GM21447 (cell line): Measurements from ENCODE around the gene BAHD1.

ENCODE experiments used
- ATAC-seq: cut with Tn5 transposase; IDR thresholded peaks from one replicate; pipeline ENCODE4 v1.9.1; 2021; ENCODE audit not compliant: unreplicated experiment

The BAHD1 gene

DNA sequence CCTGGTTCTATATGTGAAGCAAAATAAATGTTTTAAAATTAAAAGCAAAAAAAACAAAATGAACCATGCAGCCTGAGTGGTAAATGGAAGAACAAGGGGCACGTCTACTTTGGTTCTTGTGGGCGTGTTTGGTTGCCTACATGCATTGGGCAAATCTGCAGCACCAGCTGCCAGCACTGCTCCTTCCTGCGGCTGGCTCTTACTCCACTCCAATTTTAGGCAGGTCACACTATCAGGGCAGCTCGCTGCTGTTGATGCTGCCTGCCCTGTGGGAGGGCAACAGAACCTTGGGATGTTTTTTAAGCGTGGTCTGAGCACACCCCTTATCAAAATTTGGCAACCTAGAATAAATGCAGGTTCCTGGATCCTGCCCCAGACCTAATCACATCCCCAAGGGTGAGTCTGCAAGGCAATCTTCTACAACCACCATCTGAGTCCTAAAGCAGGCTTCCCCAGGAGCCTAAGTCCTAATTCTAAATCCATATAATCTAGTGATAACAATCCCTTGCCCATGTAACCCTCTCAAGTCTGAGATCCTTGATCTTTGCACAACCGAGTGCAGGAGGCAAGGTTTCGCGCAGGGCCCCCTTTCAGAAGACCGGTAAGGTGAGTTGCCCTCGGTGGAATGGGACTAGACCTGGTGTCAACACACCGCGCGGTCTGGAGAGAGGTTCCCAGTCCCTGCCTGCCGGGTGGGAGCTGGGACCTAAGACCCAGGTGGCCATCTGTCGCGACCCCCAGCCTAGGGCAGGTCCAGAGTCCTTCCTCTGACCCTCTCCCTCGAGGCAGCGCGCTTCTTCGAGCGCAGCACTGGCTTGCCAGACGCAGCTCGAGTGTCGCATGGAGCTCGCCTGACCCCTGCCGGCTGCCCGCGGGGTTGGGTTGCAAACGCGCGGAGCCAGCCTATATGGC is 19.3 kb upstream of the BAHD1 start:
- no peak for ATAC-seq

DNA sequence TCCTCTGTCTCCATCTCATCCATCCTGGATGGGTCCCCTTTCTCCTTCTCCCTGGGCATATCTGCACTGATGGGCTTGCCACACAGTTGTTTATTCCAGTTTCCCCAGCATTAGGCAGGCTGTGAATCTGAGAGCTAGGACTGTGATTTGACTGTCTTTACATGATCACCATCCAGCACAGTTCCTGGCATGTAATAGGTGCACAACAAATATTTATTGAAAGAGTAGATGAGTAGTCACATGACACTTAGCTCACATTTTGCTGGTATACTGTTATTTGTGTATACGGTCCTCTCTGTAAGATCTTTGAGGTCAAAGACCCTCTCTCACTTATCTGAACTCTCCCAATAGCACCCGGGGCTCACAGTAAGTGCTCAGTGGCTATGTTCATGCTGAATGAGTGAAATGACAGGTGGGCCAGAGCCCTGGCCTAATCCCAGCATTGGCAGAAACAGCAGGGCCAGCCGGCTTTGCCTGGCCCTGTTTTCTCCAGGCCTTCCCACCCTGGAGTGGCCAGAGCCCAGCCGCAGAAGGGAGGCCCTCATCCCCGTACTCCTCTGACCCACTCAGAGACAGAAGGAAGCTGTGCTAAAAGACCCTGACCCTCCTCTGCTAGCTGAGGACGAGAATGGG is 16.2 kb upstream of the BAHD1 start:
- ATAC-seq = no peak

DNA sequence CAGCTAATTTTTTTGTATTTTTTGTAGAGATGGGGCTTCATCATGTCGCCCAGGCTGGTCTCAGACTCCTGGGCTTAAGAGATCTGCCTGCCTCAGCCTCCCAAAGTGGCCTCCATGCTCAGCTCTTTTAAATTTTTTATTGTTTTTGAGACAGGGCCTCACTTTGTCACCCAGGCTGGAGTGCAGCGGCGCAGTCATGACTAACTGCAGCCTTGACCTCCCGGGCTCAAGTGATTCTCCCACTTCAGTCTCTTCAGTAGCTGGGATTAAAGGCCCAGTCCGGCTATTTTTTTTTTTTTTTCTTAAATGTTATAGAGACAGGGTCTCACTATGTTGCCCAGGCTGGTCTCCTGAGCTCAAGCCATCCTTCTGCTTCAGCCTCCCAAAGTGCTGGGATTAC is 15.1 kb upstream of the BAHD1 start:
- ATAC-seq = no peak

DNA sequence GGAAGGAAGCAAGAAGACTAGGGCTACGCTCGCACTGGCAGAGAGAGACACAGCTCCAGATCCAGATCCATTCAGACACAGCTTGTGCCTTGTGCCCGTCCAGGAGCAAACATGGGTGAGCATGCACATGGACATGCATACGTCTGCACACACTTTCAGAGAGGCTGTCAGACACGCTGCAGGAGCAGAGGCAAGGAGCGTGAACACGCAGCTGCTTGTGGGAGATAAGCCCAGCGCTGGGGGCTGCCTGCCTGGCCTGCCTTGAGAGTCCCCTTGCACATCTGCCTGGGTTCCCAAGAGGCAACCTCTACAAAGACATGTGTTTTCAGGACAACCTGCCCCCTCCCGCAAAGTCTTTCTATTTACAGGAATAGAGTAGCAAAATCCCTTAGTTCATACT is 13.6 kb upstream of the BAHD1 start:
- ATAC-seq = no peak

DNA sequence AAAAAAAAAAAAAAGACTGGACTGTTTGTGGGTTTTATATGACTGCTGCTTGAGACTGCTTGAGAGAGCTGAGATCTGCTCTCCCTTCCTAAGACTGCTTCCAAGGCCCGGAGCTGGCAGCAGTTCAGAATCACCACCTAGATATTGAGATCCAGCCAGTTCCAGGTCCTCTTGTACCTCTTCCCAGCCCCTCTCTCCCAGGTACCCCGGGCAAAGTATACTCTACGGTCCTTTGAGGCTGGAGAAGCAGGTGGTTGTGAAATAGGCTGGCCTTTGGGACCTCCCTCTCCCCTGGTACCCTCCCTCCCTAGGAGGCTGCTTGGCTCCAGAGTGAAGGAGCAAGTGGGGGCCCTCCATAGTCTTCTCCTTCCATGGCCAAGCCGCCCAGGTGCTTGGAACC is 12.6 kb upstream of the BAHD1 start:
- no peak for ATAC-seq

DNA sequence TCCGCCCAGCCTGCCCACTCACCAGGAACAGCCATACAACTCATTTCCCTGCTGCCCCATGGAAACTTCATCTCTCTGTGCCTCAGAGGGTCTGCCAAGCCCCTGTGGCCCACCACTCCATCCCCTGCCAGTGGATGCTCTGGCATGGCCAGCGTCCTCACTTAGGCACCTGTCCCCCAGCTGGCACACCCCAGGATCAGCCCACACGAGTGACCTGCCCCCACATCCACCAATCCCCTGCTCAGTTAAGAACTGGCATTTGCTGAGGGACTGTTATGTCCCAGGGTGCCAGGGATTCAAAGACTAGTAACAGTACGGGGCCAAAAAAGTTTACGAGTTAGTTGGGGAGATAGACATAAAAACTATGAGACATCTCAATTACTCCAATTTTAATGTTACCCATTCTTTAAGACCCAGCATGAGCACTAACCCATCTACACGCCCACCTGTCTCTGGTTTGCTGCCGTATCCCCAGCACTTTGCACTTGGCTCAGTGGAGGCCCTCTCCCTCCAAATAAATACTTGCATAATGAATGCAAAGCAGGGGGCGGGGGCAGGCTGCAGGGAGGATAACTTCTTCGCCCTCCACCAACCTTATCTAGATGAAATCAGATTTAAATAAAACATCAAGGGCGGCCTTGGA is 11.6 kb upstream of the BAHD1 start:
- ATAC-seq = no peak

DNA sequence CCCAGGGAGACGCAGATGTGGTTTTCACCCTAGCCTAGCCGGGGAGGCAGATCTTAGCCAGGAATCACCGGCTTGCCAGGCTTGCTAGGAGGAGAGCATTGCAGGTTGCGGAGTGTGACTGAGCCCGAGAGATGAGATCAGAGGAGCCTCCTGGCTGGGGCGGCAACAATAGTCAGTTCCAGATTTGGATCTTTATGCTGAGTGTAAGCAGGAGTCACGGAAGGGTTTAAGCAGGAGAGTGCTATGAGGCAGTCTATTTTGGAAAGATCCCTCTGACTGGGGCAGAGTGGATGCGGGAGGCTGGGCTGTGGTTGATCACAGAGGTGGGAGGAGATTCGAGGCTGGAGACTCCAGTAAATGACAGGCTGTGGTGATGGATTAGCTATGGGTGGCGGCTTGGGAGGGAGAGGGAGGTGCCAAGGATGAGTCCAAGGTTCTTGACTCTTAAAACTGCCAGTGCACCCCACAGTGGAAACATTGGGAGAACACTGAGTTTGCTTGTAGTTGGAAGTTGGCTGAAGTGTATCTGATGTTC is 10.4 kb upstream of the BAHD1 start:
- no peak for ATAC-seq

DNA sequence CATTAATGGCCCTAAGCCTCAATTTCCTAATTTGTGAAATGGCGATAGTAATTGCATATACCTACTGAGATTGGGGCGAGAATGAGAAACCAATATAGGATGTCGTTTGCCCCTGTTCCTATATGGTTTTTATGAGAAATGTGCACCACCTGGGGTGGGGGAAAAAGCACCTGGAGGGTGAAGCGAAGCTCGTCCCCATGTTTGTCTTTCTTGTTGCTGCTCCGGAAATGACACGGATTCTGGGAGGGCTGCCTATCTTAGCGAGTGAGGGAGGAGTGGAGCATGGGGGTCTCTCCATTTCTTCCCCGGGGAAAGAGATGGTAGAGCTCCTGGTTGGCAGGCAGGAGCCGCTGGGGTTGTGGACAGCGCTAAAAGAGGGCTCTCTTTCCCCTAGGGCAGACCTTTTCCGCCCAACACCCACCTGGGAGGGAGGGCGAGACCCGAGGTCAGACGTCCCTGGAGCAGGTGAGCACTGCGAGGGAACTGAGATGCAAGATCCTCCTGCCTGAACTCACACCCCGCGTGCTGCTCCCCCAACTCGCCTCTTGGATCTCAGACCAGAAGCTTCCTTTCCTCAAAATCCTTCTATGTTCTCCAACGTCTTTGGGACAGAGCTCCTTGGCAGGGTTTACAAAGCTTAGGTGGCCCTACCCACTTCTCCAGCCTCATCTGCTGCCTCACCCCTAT is 5.6 kb upstream of the BAHD1 start:
- ATAC-seq = no peak

DNA sequence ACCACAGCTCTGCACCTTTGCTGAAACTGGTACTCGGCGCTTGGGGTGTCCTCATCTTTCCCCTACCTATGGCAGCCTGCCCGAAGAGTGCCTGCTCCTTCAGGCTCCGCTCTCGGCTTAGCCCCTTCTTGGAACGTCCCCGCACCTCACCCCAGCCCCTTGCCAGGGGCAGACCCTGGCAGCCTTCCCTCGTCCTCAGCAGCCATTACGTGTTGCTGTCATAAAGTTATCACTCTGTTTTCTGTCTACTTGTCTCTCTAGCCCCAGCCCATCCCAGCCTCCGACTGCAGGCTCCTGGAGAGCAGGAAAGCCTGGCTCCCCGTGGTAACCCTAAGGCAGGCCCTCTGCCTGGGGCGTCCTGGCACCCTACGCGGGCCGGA is 5.1 kb upstream of the BAHD1 start:
- ATAC-seq = no peak

DNA sequence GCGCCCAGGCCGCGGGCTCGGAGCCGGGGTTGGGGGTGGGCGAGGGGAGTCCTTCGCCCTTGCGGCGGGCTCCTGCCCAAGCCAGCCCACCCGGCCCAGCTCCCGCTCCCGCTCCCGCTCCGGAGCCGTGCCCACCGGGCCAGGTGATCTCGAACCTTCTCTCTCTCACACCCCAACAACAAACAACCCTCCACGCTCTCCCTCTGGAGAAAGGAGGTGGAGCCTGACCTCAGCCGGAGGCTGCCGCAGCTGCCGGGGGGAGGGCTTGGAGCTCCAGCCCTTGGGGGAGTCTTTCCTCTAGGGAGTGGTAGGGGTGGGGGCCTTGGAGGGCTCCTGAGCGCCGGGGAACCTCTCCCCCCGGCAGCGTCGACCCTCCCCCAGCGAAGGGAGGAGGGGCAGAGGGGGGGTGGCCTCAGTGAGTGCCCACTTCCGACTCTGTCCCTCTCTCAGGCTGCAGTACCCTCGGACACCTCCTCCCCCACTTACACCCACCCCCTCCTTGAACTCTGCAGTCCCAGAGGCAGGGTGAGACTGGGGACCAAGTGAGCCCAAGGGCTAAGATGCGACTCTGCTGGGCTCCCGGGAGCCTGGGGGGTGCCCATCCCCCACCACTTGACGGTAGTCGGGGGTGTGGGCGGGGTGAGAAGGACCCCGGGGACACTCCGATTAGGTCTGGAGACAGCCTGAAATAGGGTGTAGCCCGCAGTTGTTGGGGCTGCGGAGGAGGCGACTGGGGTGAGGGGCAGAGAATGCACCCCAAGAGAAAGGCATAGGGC is 4.4 kb upstream of the BAHD1 start:
- no peak for ATAC-seq

DNA sequence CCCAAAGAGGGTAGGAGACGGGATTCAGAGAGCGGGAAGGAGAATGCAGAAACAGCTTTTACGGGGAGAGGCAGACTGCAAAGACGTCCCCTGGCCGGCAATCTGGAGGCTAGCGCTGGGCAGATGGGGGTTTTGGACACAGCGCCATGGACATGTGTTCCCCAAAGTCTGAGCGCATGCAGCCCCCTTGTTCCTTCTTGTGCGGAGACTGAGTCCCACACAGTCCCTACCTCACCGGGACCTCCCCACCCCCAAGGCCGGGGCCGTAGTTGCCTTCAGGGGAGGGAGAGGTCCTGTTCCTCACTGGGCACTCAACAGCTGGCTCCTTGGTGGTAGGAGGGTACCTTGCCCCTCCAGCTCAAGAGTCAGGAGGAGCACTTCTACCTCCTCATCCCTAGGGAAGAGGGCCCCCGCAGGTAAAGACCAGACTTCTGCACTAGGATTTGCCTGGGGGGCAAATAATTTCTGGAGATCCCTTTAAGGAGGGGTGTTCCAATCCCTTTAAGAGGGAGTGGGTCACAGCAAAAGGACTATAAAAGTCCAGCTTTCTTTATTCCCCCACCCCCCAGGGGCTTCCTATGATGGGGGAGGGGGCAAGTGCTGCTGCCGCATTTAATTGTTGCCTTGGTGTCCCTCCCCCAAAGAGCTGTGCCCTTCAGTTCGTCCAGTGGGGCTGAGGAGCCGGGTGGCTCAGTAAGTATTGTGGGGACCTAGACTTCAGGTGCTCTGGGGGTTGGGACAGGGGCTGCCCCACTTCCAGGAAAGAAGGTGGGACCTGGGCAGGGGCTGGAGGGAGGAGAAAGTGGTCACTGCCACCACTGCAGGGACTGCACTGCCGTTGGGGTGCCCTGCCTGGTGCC is 3.6 kb upstream of the BAHD1 start:
- ATAC-seq = no peak

DNA sequence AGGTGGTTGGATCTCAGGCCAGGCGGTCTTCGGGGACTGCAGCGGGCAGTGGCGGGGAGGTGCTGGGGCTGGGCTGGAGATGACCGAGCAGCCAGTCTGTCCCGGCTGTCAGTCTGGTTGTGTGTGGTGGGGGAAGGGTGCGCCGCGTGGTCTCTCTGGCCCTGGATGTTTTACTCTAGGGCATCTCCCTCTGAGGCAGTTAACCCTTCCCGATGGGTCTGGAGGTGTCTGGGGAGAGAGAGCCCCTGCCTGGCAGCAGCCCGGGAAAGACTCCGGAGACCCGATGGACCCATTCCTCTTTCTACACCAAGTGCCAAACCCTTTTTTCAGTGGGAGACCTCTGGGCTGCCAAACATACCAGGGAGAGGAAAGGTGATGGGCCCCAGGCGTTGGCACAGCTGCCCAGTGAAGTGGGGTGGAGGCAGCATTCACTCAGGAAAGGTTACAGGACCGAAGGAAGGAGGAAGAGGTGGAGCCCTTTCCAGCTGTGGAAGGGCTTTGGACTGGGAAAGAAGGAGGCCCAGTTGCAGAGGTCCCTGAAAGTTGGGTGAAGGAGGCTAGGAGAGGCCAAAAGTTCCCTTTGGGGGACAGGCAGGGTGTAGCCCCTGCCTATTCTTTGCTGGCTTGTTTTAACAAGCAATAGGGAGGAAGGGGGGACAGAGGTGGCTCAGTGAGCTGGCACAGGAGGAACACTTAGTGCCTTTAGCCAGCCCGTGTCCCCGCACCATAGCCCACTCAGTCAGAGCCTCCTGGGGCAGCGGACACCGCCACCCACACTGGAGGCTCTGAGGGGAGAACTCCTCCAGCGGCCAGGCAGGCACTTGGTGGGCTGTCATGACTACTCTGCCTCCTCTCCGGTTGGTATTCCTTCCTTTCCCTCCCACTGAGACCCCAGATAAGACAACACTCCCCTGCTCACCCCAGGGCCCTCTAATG is 2.7 kb upstream of the BAHD1 start:
- ATAC-seq = no peak

DNA sequence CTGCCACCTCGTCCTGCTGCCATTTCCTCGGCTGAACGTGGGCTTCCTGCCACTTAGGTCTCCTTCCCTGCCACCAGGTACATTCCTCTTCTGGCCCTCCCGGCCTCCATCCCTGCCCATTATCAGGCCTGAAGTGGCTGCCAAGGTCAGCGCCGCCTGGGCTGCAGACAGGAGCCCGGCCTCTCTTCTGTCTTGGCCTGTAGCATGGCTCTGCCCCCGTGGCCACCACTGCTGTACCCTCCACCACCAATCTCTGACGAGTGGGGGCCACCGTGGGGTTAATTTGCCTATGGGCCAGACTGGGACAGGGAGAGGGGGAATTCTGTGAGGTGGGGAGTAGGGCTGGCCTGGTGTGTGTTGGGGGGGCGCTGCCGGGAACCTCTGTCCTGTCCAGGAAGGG is 2.0 kb upstream of the BAHD1 start:
- ATAC-seq = no peak

DNA sequence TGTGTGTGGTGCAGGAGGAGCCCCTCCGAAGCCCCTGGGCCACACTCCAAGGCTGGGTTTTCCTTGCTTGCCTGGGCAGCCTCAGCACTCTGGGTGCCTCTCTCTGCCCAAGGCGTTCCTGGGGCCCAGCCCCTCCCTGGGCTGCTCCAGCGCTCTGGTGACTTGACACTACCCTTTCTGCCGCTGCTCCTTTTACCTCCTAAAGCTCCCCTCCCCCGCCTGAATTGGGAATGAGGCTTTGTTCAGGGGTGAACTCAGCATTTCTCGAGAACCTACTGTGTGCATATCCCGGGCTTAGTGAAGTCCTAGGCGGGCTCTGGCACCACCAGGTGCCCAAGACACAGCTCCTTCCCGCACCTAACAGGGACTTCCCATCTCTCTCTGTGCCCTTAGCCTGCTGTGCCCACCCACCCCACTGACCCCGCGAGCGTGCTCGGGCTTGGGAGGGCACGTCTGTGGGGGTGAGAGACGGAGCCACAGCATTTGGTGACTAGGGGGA is 1.2 kb upstream of the BAHD1 start:
- no peak for ATAC-seq

DNA sequence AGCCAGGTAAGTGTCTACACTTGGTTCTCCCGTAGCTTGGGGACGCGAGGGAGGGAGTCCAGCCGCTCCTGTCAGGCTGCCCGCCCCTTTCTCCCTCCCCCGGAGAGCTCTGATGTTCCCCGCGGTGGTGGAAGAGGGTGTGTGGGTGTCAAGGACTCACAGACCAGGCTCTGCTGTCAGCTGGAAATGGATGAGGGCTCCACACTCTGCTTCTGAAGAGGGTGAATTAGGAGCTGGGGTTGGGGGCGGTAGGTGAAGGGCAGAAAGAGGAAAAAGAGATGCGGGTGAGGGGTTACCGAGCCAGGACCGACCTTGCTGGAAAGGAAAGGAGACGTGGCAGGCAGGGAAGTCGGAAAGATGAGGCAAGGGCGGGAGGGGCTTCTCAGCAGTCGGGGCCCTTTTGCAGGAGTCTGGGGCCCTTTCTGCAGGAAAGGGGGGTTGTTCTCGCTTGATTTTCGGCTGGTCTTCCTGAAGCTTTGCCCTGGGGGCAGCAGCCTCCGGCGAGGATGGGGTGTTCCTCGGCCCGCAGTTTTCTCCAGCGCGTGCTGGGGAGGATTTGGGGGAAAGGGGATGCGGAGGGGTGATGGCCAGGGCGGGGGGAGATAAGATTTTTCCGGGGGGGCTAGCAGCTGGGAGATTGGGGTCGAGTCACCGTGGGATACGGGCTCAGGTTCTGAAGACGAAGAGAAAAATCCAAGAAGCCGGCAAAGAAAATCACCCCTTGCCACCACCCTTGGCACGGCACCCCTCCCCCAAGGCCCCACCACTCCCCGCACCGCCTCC is 602 bp upstream of the BAHD1 start:
- no peak for ATAC-seq

DNA sequence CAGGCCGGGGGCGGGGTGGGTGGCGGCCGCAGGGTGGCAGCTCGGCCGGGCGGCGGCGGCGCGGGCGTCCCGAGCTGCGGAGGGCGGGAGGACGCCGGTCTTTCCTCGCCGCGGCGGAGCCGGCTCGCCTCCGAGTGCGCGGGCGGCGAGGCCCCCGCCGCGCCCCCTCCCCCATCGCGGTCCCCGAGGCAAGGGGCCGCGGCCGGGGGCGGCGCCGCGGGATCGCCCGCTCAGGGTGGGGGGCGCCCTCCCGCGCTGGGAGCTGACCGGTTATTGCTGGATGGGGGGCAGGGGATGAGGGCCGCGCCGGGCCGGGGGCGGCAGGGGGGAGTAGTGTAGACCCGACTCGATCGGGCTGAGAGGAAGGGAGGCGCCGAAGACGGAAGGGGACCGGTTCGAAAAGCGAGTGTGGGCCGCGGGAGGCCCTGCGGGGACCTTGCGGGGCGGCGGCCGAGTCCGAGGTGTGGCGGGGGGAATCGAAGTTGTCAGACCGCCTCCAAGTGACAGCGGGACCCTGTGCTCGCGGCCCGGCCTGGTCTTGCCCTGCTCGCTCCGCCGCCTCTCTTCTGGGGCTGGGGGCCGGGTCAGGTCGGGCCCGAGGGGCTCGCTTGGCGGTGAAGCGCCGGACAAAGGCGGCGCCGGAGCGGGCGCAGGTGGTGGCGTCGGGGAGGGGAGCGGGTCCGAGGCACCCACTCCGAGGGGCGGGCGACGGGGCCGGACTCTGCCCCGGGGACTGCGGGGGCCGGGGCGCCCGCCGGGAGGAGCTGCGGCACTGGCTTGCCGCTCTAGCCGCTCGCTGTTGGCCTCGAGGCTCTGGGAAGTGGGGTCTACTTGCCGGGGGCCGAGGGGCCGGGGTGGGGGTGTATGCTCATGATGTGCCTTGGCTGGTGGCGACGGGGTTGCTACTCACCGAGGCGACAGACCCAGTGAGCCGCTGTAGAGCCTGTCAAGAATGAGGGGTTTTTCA is 1.1 kb downstream of the BAHD1 start:
- ATAC-seq = no peak
